Prostate gland (tissue), 2 donors: ENCODE results near the gene CLEC1B.

Experiments used
- CTCF ChIP-seq, 4 experiments: fragments of 200-600 bp in 2 of 4; fragments of 450-650 bp in 2 of 4; sonication (generic) in 2 of 4; IDR thresholded peaks; 1 replicate in 3 of 4; 2 replicates in 1 of 4; pipeline ENCODE4 v1.5.1; 2016 to 2019; ENCODE audit warnings: antibody characterized with exemption in 4 of 4, mild to moderate bottlenecking in 2 of 4, moderate library complexity in 2 of 4
- POLR2A ChIP-seq: fragments of 450-650 bp; IDR thresholded peaks from one replicate; pipeline ENCODE4 v1.6.1; 2016; ENCODE audit warnings: antibody characterized with exemption, mild to moderate bottlenecking

GRCh38 chr12:10021342-10021741 is 22.4 kb upstream of the CLEC1B start:
- TF ChIP-seq CTCF (IDR thresholded peaks at IDR 0.05) (no peak), POLR2A (no peak)
